RKO (cell line): ENCODE measurements around the gene ANXA10.
"Not testable (repeated sequence)": the region's sequence is repeated elsewhere in the genome, so short reads cannot be mapped to it uniquely, and the experiment has no call there.

ENCODE experiments used
- DNase-seq: peaks from one replicate; pipeline ENCODE4 v3.0.0-alpha.2; 2016; ENCODE audit warnings: low spot score

Gene ANXA10

GRCh38 chr4:168092176-168092712 lies at the start of gene ANXA10:
Gene ANXA10 (plus strand): TSS chr4:168092537. CDS start chr4:168092701, 164 bp downstream.
- no peak for DNase-seq

- DNase-seq: no peak
Observed at GRCh38 chr4:168045354-168045753, 47.0 kb upstream of the ANXA10 start.

- DNase-seq: no peak
Observed at GRCh38 chr4:168050002-168050401, 42.3 kb upstream of the ANXA10 start.

GRCh38 chr4:168051526-168051925 lies 40.8 kb upstream of the ANXA10 start:
- no peak for DNase-seq

GRCh38 chr4:168057412-168057811 lies 34.9 kb upstream of the ANXA10 start:
- no peak for DNase-seq

- DNase-seq: no peak
Observed at GRCh38 chr4:168059251-168059650, 33.1 kb upstream of the ANXA10 start.

GRCh38 chr4:168063031-168063430 lies 29.3 kb upstream of the ANXA10 start:
- no peak for DNase-seq

- DNase-seq: no peak
Observed at GRCh38 chr4:168070903-168071302, 21.4 kb upstream of the ANXA10 start.

- no peak for DNase-seq
Observed at GRCh38 chr4:168071304-168071703, 21.0 kb upstream of the ANXA10 start.

- no peak for DNase-seq
Observed at GRCh38 chr4:168074861-168075260, 17.5 kb upstream of the ANXA10 start.

- peak; percentile 66 for DNase-seq
Observed at GRCh38 chr4:168076989-168077725, 15.2 kb upstream of the ANXA10 start.

GRCh38 chr4:168077726-168078239 lies 14.6 kb upstream of the ANXA10 start:
- DNase-seq: no peak

- DNase-seq: no peak
Observed at GRCh38 chr4:168082379-168082778, 10.0 kb upstream of the ANXA10 start.

GRCh38 chr4:168095776-168096406 lies 3.6 kb downstream of the ANXA10 start:
- no peak for DNase-seq

GRCh38 chr4:168096407-168096784 lies 4.1 kb downstream of the ANXA10 start:
- no peak for DNase-seq

- no peak for DNase-seq
Observed at GRCh38 chr4:168097161-168097560, 4.8 kb downstream of the ANXA10 start.

GRCh38 chr4:168098248-168098717 lies 5.9 kb downstream of the ANXA10 start:
- DNase-seq: peak; percentile 39

- no peak for DNase-seq
Observed at GRCh38 chr4:168099195-168099594, 6.9 kb downstream of the ANXA10 start.

GRCh38 chr4:168101026-168101425 lies 8.7 kb downstream of the ANXA10 start:
- no peak for DNase-seq

- DNase-seq: no peak
Observed at GRCh38 chr4:168102403-168102802, 10.1 kb downstream of the ANXA10 start.

GRCh38 chr4:168109527-168109926 lies 17.2 kb downstream of the ANXA10 start:
- no peak for DNase-seq

- DNase-seq: not testable (repeated sequence)
Observed at GRCh38 chr4:168113059-168113458, 20.7 kb downstream of the ANXA10 start.

- no peak for DNase-seq
Observed at GRCh38 chr4:168118116-168118655, 25.8 kb downstream of the ANXA10 start.
